ENCODE measurements around the gene GAS7.

GRCh38 chr17:10234033-10234432 lies 35.6 kb upstream of the GAS7 start:
- TF ChIP-seq CTCF (IDR thresholded peaks at IDR 0.05; ENCODE audit: poor library complexity) (no peak), EZH2phosphoT487 (IDR thresholded peaks at IDR 0.05; ENCODE audit: low read depth, severe bottlenecking, unreplicated experiment) (no peak)
